MCF 10A (cell line): ENCODE data around the gene NOTO. TPM values are rescaled to one million over a fixed set of nuclear protein-coding genes. Genes with fewer than 3 reads are reported as not detected.

Experiments used
- BruUV-seq: library from RNA; stranded (reverse); fragments of 400-500 nt; replicated peaks from 2 replicates; lab custom pipeline; 2021; lab: Mats Ljungman, UMichigan
- CTCF ChIA-PET: fragments of 300-600 bp; sonication (Branson Sonifier 250); formaldehyde crosslinking; extraction: SDS; loops from one replicate; lab custom pipeline; 2021; ENCODE audit warnings: antibody characterized with exemption, inconsistent platforms; lab: Yijun Ruan, JAX
- POLR2A ChIA-PET: fragments of 300-600, 350-650 bp; sonication (Branson Sonifier 250); formaldehyde crosslinking; extraction: SDS; loops from one replicate; lab custom pipeline; 2020; ENCODE audit warnings: antibody characterized with exemption, inconsistent platforms; lab: Yijun Ruan, JAX
- DNase-seq: peaks from one replicate; pipeline ENCODE4 v3.0.0-alpha.2; 2018; ENCODE audit not compliant: unreplicated experiment
- H3K27ac Mint-ChIP-seq: one replicate; pipeline ENCODE4 v1.8.0; 2022; ENCODE audit warnings: mild to moderate bottlenecking, low read depth, mixed read lengths; ENCODE audit not compliant: unreplicated experiment
- H3K27me3 Mint-ChIP-seq: one replicate; pipeline ENCODE4 v1.8.0; 2022; ENCODE audit warnings: mixed read lengths; ENCODE audit not compliant: insufficient read depth, unreplicated experiment
- H3K36me3 Mint-ChIP-seq: one replicate; pipeline ENCODE4 v1.8.0; 2022; ENCODE audit warnings: mild to moderate bottlenecking, moderate library complexity, mixed read lengths; ENCODE audit not compliant: insufficient read depth, unreplicated experiment
- H3K4me1 Mint-ChIP-seq: one replicate; pipeline ENCODE4 v1.8.0; 2022; ENCODE audit warnings: mixed read lengths; ENCODE audit not compliant: insufficient read depth, unreplicated experiment
- H3K4me3 Mint-ChIP-seq: one replicate; pipeline ENCODE4 v1.8.0; 2022; ENCODE audit warnings: mild to moderate bottlenecking, moderate library complexity, mixed read lengths; ENCODE audit not compliant: unreplicated experiment
- H3K9me3 Mint-ChIP-seq: one replicate; pipeline ENCODE4 v1.8.0; 2022; ENCODE audit warnings: mixed read lengths; ENCODE audit not compliant: unreplicated experiment
- CTCF ChIP-seq: fragments of 200-600 bp; IDR thresholded peaks from one replicate; pipeline ENCODE4 v1.8.0; 2022; ENCODE audit warnings: antibody characterized with exemption, mild to moderate bottlenecking; ENCODE audit not compliant: unreplicated experiment
- intact Hi-C: fragments of 100-400 bp; cut with micrococcal nuclease; formaldehyde crosslinking; loops from 2 replicates; pipeline ENCODE4 v1.14.1; 2022
- total RNA-seq: library from RNA; stranded (reverse); gene quantifications from 2 replicates; pipeline ENCODE4 v1.2.3, GENCODE V29; 2022

The NOTO gene
- total RNA-seq, 1 experiment from 2014 or later: not detected

GRCh38 chr2:73225513-73226360 lies 23.4 kb downstream of the NOTO start:
- Mint-ChIP-seq H3K27ac (no peak overlapping the region), H3K4me3 (no peak overlapping the region), H3K4me1 (no peaks in the 10 kb centered on the region), H3K27me3 (no peaks in the 10 kb centered on the region), H3K36me3 (peaks cover 26% of the 10 kb centered on the region), H3K9me3 (no peaks in the 10 kb centered on the region)
- ChIA-PET POLR2A (no interaction called here), CTCF (interaction anchor here (0.8 to 0.9 kb wide), 2 partner anchors 13 to 14 kb away, joined by 3 to 4 read pairs; no protein-coding TSS in a partner anchor)
- no peak for DNase-seq
- BruUV-seq: TSS peak; percentile 20
- TF ChIP-seq CTCF: no peak
- intact Hi-C loops: no loop called here

GRCh38 chr2:73227086-73227485 lies 24.7 kb downstream of the NOTO start:
- no peak overlapping the region for H3K4me3 Mint-ChIP-seq
- peaks cover 14% of the 10 kb centered on the region for H3K36me3 Mint-ChIP-seq
- no peak for DNase-seq
- ChIA-PET POLR2A (interaction anchor here (1.4 to 9.2 kb wide), 2 partner anchors 10 to 26 kb away, joined by 3 to 74 read pairs; no protein-coding TSS in a partner anchor), CTCF (interaction anchor here (0.8 to 4.0 kb wide), 3 partner anchors 10 to 49 kb away, joined by 3 to 24 read pairs (median 3); no protein-coding TSS in a partner anchor)
- no peak for TF ChIP-seq CTCF
- H3K27ac Mint-ChIP-seq: no peak overlapping the region
- no peaks in the 10 kb centered on the region for H3K27me3 Mint-ChIP-seq
- intact Hi-C loops: no loop called here
- no peaks in the 10 kb centered on the region for H3K9me3 Mint-ChIP-seq
- BruUV-seq: no TSS peak
- H3K4me1 Mint-ChIP-seq: no peaks in the 10 kb centered on the region

GRCh38 chr2:73228631-73229030 lies 26.3 kb downstream of the NOTO start:
- Mint-ChIP-seq H3K36me3 (peaks cover 6% of the 10 kb centered on the region), H3K9me3 (no peaks in the 10 kb centered on the region), H3K4me3 (no peak overlapping the region), H3K27me3 (no peaks in the 10 kb centered on the region), H3K4me1 (no peaks in the 10 kb centered on the region), H3K27ac (no peak overlapping the region)
- no TSS peak for BruUV-seq
- POLR2A ChIA-PET: interaction anchor here (1.2 to 9.2 kb wide), 3 partner anchors 11 to 25 kb away, joined by 3 to 74 read pairs (median 4); no protein-coding TSS in a partner anchor
- DNase-seq: no peak
- CTCF ChIA-PET: interaction anchor here (0.5 to 4.0 kb wide), 3 partner anchors 16 to 65 kb away, joined by 3 to 24 read pairs (median 3); no protein-coding TSS in a partner anchor
- intact Hi-C loops: no loop called here
- no peak for TF ChIP-seq CTCF
